Stomach (tissue), 4 donors: ENCODE results near the gene PPP3CA.
"Not testable (repeated sequence)": the region's sequence is repeated elsewhere in the genome, so short reads cannot be mapped to it uniquely, and the experiment has no call there.

ENCODE experiments used
- CTCF ChIP-seq, 7 experiments: fragments of 450-650 bp in 4 of 7; fragments of 200-600 bp in 3 of 7; sonication (generic) in 3 of 7; IDR thresholded peaks; one replicate each; pipeline ENCODE4 v1.5.1; 2016 to 2019; ENCODE audit warnings: antibody characterized with exemption in 7 of 7, control low read depth in 2 of 7, mild to moderate bottlenecking in 1 of 7
- EP300 ChIP-seq: sonication (generic); formaldehyde crosslinking; IDR thresholded peaks from one replicate; pipeline ENCODE4 v1.6.1; 2017; ENCODE audit warnings: antibody characterized with exemption
- POLR2A ChIP-seq, 4 donors: fragments of 450-650 bp; IDR thresholded peaks; one replicate each; pipeline ENCODE4 v1.6.1; 2016; ENCODE audit warnings: antibody characterized with exemption in 4 of 4, control low read depth in 2 of 4, mild to moderate bottlenecking in 1 of 4, moderate library complexity in 1 of 4
- POLR2AphosphoS5 ChIP-seq, 3 donors: sonication (generic); formaldehyde crosslinking; IDR thresholded peaks; one replicate each; pipeline ENCODE4 v1.6.1; 2016; ENCODE audit warnings: antibody characterized with exemption in 3 of 3

GRCh38 chr4:100991332-100992069 lies 355.8 kb downstream of the PPP3CA start:
- not testable (repeated sequence) for TF ChIP-seq POLR2AphosphoS5 (IDR thresholded peaks at IDR 0.05); CTCF (IDR thresholded peaks at IDR 0.05); POLR2A (IDR thresholded peaks at IDR 0.05); EP300
